WTC11 (cell line): ENCODE data around the gene ZNF414. TPM values are rescaled to one million over a fixed set of nuclear protein-coding genes. Genes with fewer than 3 reads are reported as not detected.
"Not testable (repeated sequence)": the region's sequence is repeated elsewhere in the genome, so short reads cannot be mapped to it uniquely, and the experiment has no call there.

Source experiments
- ATAC-seq: fragments of 200-7000 bp; cut with Tn5 transposase; 2 replicates; pipeline ENCODE4 v1.10.0; 2021; ENCODE audit warnings: mild to moderate bottlenecking, moderate library complexity
- CTCF ChIA-PET: fragments of 300-600 bp; sonication (Branson Sonifier 250); formaldehyde crosslinking; loops from one replicate; lab custom pipeline; 2021; ENCODE audit warnings: antibody characterized with exemption; lab: Charles Lee
- POLR2A ChIA-PET: fragments of 350-600 bp; sonication (Branson Sonifier 250); formaldehyde crosslinking; loops from one replicate; lab custom pipeline; 2021; ENCODE audit warnings: antibody characterized with exemption; lab: Charles Lee
- DNase-seq: peaks from one replicate; pipeline ENCODE4 v3.0.0; 2021; ENCODE audit warnings: low spot score
- H3K27ac Mint-ChIP-seq: 2 replicates; pipeline ENCODE4 v1.8.0; 2021; ENCODE audit warnings: mixed read lengths
- H3K27me3 Mint-ChIP-seq: 2 replicates; pipeline ENCODE4 v1.8.0; 2021; ENCODE audit warnings: low read depth, mild to moderate bottlenecking, moderate library complexity, mixed read lengths
- H3K36me3 Mint-ChIP-seq: 2 replicates; pipeline ENCODE4 v1.8.0; 2021; ENCODE audit warnings: mixed read lengths
- H3K4me1 Mint-ChIP-seq: 2 replicates; pipeline ENCODE4 v1.8.0; 2022; ENCODE audit warnings: mixed read lengths
- H3K4me3 Mint-ChIP-seq: 2 replicates; pipeline ENCODE4 v1.8.0; 2021; ENCODE audit warnings: mild to moderate bottlenecking, moderate library complexity, mixed read lengths
- H3K9me3 Mint-ChIP-seq: 2 replicates; pipeline ENCODE4 v1.8.0; 2021; ENCODE audit warnings: mixed read lengths
- CBFB ChIP-seq: sonication (generic); formaldehyde crosslinking; IDR thresholded peaks from 2 replicates; pipeline ENCODE4 v1.8.1; 2022; ENCODE audit warnings: mild to moderate bottlenecking, low read depth, missing genetic modification reagents
- ESRRA ChIP-seq: sonication (generic); formaldehyde crosslinking; IDR thresholded peaks from 2 replicates; pipeline ENCODE4 v1.8.1; 2022; ENCODE audit warnings: mild to moderate bottlenecking, missing genetic modification reagents, borderline replicate concordance
- GTF2I ChIP-seq: fragments of 250-450 bp; sonication (Bioruptor Pico); conservative IDR thresholded peaks from 2 replicates; pipeline ENCODE4 v1.4.0; 2021; ENCODE audit warnings: mild to moderate bottlenecking
- NR3C1 ChIP-seq: sonication (generic); formaldehyde crosslinking; conservative IDR thresholded peaks from 2 replicates; pipeline ENCODE4 v1.8.1; 2023; ENCODE audit warnings: low read depth, mild to moderate bottlenecking, missing genetic modification reagents
- OVOL2 ChIP-seq: fragments of 250-450 bp; sonication (Bioruptor Pico); IDR thresholded peaks from 2 replicates; pipeline ENCODE4 v1.9.0; 2021; ENCODE audit warnings: mild to moderate bottlenecking, borderline replicate concordance
- SP1 ChIP-seq: sonication (generic); formaldehyde crosslinking; conservative IDR thresholded peaks from 2 replicates; pipeline ENCODE4 v1.8.1; 2022; ENCODE audit warnings: missing genetic modification reagents
- ZNF121 ChIP-seq: sonication (generic); formaldehyde crosslinking; IDR thresholded peaks from 2 replicates; pipeline ENCODE4 v1.8.0; 2023; ENCODE audit warnings: missing genetic modification reagents
- ZNF396 ChIP-seq: fragments of 250-450 bp; sonication (Bioruptor Pico); IDR thresholded peaks from 2 replicates; pipeline ENCODE4 v1.8.0; 2021; ENCODE audit warnings: mild to moderate bottlenecking, moderate library complexity, borderline replicate concordance
- total RNA-seq: library from RNA; stranded (reverse); gene quantifications from 3 replicates; pipeline ENCODE4 v1.2.3, GENCODE V29; 2021
- TF ChIP-seq, protein P1 (sequence below): sonication (generic); formaldehyde crosslinking; IDR thresholded peaks from 2 replicates; pipeline ENCODE4 v1.8.1; 2023; ENCODE audit warnings: mild to moderate bottlenecking, missing genetic modification reagents, moderate library complexity
- TF ChIP-seq, protein P2 (sequence below): sonication (generic); formaldehyde crosslinking; conservative IDR thresholded peaks from 2 replicates; pipeline ENCODE4 v1.8.1; 2023; ENCODE audit warnings: mild to moderate bottlenecking, low read depth, missing genetic modification reagents, moderate library complexity
- TF ChIP-seq, protein P3 (sequence below): sonication (generic); formaldehyde crosslinking; IDR thresholded peaks from 2 replicates; pipeline ENCODE4 v1.8.0; 2022; ENCODE audit warnings: missing genetic modification reagents

ZNF414 gene
- total RNA-seq, 1 experiment from 2014 or later = 38.2 TPM

DNA sequence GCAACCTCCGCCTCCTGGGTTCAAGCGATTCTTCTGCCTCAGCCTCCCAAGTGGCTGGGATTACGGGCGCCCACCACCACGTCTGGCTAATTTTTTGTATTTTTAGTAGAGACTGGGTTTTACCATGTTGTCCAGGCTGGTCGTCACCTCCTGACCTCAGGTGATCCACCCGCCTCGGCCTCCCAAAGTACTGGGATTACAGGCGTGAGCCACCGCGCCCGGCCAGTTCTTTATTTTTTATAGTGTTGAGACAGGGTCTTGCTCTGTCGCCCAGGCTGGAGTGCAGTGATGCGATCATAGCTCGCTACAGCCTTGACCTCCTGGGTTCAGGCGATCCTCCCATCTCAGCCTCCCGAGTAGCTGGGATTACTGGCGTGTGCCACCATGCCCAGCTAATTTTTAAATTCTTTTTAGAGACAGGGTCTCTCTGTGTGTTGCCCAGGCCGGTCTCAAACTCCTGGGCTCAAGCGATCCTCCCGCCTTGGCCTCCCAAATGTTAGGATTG is 590 bp upstream of the ZNF414 start:
- H3K27me3 Mint-ChIP-seq, H3K36me3 Mint-ChIP-seq, ATAC-seq, DNase-seq, H3K27ac Mint-ChIP-seq, H3K9me3 Mint-ChIP-seq: not testable (repeated sequence)
- ChIA-PET POLR2A (interaction anchor here (0.6 to 2.3 kb wide), 8 partner anchors 9 to 174 kb away, joined by 3 to 28 read pairs (median 4); partner anchors contain the start of genes HNRNPM and RAB11B), CTCF (interaction anchor here (0.5 to 2.9 kb wide), 17 partner anchors 9 to 1255 kb away, joined by 3 to 75 read pairs (median 4); partner anchors contain the start of genes MARCHF2, MYO1F and RAB11B)
- peak; percentile 53; the same call in 1 of the 2 replicates for TF ChIP-seq ZNF121 (CRISPR knock-in tag)
- peaks cover 16% of the 10 kb centered on the region for H3K4me1 Mint-ChIP-seq
- H3K4me3 Mint-ChIP-seq = peak overlapping the region; percentile 86

DNA sequence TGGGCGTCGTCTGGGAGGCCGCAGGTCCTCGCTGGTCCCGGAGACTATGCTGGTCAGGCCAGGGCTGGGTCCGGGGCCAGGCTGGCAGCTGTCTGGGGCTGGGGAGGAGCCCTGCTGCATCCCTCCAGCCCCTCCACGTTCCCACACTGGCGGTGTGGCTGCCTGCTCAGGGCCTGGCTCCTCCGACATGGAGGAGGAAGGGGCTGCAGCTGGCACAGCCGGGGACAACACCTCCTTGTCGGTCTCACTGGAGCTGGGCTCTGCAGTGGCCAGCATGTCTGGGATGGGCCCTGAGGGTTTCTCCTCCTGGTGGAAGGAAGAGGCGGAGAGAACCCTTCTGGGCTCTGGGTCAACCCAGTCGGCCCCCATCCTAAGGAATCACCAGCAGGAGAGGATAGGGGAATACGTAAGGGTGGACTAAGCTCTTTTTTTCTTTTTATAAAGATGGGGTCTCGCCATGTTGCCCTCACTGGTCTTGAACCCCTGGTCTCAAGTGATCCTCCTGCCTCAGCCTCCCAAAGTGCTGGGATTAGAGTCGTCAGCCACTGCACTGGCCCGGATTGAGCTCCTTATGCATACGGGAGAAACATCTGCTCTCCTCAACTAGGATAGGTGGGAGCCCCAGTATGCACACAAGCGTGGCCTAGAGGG is 806 bp downstream of the ZNF414 start:
- peaks cover 4% of the 10 kb centered on the region; the same call in 1 of the 2 replicates for H3K27me3 Mint-ChIP-seq
- no peaks in the 10 kb centered on the region for H3K9me3 Mint-ChIP-seq
- H3K4me1 Mint-ChIP-seq = peaks cover 16% of the 10 kb centered on the region
- H3K27ac Mint-ChIP-seq = peak overlapping the region; percentile 100
- CTCF ChIA-PET = interaction anchor here (0.7 to 2.9 kb wide), 21 partner anchors 8 to 354 kb away, joined by 3 to 75 read pairs (median 4); partner anchors contain the start of genes MARCHF2, MYO1F and RAB11B
- 0 out of 2 replicates have a peak, but pooled peaks have one; percentile 25 for TF ChIP-seq GTF2I (CRISPR knock-in tag)
- peak; percentile 80 for TF ChIP-seq ZNF121 (CRISPR knock-in tag)
- no peak for TF ChIP-seq ESRRA (CRISPR knock-in tag)
- TF ChIP-seq OVOL2 (CRISPR knock-in tag) = no peak
- no peak for TF ChIP-seq CBFB (CRISPR knock-in tag)
- DNase-seq (no peak), ATAC-seq (no peak)
- peaks cover 4% of the 10 kb centered on the region; the same call in 1 of the 2 replicates for H3K36me3 Mint-ChIP-seq
- POLR2A ChIA-PET = interaction anchor here (0.6 to 2.3 kb wide), 17 partner anchors 7 to 178 kb away, joined by 3 to 28 read pairs (median 3); partner anchors contain the start of gene RAB11B
- H3K4me3 Mint-ChIP-seq = peak overlapping the region; percentile 86

DNA sequence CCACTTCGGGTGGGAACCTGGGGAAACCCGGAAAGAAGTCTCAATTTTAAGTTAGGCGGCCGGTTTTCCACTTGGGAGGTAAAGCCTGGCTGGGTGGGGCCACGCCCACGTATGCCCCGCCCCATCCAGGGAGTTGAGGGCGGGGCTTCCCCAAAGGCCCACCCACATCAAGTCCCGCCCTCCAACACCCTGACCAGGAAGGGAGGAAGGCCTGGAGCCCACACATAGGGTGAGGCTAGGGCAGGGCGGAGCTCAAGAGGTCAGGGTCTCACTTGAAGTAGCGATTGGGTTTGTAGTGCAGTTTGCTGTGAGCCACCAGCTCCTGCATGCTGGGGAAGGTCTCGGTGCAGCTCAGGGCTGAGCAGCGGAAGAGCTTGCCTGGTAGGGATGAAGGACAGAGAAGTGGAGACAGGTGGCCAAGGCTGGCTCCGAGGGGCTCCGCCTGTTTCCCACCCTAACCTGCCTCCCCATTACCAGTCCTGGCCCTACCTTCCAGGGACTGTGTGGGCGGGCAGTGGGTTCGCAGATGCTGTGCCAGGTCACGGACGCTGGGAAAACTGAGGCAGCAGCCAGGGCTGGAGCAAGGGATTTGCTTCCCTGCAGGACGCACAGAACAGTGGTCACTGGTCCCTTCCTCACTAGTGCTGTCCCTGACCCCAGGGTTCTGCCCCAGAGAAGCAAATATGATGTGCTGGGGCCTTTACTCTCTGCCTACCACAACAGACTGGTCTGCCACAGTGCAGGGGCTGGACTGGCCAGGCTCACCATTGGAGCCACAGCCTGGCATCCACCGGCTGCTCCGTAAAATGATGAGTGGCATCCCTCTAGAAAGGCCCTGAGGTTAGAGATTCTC is 1.6 kb downstream of the ZNF414 start:
- DNase-seq = peak; percentile 68
- Mint-ChIP-seq H3K36me3 (peaks cover 4% of the 10 kb centered on the region; the same call in 1 of the 2 replicates), H3K4me1 (peaks cover 12% of the 10 kb centered on the region)

More for the DNA sequence above, 1.6 kb downstream of the ZNF414 start:
- no peak for TF ChIP-seq ZNF396 (CRISPR knock-in tag)
- 0 out of 2 replicates have a peak, but pooled peaks have one; percentile 45 for TF ChIP-seq SP1 (CRISPR knock-in tag)
- TF ChIP-seq, protein P1, sequence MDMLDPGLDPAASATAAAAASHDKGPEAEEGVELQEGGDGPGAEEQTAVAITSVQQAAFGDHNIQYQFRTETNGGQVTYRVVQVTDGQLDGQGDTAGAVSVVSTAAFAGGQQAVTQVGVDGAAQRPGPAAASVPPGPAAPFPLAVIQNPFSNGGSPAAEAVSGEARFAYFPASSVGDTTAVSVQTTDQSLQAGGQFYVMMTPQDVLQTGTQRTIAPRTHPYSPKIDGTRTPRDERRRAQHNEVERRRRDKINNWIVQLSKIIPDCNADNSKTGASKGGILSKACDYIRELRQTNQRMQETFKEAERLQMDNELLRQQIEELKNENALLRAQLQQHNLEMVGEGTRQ (CRISPR knock-in tag) = no peak
- TF ChIP-seq NR3C1 (CRISPR knock-in tag) = no peak
- TF ChIP-seq, protein P2, sequence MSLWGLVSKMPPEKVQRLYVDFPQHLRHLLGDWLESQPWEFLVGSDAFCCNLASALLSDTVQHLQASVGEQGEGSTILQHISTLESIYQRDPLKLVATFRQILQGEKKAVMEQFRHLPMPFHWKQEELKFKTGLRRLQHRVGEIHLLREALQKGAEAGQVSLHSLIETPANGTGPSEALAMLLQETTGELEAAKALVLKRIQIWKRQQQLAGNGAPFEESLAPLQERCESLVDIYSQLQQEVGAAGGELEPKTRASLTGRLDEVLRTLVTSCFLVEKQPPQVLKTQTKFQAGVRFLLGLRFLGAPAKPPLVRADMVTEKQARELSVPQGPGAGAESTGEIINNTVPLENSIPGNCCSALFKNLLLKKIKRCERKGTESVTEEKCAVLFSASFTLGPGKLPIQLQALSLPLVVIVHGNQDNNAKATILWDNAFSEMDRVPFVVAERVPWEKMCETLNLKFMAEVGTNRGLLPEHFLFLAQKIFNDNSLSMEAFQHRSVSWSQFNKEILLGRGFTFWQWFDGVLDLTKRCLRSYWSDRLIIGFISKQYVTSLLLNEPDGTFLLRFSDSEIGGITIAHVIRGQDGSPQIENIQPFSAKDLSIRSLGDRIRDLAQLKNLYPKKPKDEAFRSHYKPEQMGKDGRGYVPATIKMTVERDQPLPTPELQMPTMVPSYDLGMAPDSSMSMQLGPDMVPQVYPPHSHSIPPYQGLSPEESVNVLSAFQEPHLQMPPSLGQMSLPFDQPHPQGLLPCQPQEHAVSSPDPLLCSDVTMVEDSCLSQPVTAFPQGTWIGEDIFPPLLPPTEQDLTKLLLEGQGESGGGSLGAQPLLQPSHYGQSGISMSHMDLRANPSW (CRISPR knock-in tag) = no peak
- TF ChIP-seq, protein P3, sequence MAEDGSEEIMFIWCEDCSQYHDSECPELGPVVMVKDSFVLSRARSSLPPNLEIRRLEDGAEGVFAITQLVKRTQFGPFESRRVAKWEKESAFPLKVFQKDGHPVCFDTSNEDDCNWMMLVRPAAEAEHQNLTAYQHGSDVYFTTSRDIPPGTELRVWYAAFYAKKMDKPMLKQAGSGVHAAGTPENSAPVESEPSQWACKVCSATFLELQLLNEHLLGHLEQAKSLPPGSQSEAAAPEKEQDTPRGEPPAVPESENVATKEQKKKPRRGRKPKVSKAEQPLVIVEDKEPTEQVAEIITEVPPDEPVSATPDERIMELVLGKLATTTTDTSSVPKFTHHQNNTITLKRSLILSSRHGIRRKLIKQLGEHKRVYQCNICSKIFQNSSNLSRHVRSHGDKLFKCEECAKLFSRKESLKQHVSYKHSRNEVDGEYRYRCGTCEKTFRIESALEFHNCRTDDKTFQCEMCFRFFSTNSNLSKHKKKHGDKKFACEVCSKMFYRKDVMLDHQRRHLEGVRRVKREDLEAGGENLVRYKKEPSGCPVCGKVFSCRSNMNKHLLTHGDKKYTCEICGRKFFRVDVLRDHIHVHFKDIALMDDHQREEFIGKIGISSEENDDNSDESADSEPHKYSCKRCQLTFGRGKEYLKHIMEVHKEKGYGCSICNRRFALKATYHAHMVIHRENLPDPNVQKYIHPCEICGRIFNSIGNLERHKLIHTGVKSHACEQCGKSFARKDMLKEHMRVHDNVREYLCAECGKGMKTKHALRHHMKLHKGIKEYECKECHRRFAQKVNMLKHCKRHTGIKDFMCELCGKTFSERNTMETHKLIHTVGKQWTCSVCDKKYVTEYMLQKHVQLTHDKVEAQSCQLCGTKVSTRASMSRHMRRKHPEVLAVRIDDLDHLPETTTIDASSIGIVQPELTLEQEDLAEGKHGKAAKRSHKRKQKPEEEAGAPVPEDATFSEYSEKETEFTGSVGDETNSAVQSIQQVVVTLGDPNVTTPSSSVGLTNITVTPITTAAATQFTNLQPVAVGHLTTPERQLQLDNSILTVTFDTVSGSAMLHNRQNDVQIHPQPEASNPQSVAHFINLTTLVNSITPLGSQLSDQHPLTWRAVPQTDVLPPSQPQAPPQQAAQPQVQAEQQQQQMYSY = no peak
- H3K9me3 Mint-ChIP-seq = no peaks in the 10 kb centered on the region
- ChIA-PET POLR2A (interaction anchor here (0.6 to 2.3 kb wide), 3 partner anchors 13 to 64 kb away, joined by 3 to 28 read pairs (median 5); no protein-coding TSS in a partner anchor), CTCF (interaction anchor here (0.6 to 2.9 kb wide), 8 partner anchors 9 to 159 kb away, joined by 3 to 75 read pairs (median 12); partner anchors contain the start of genes MARCHF2 and MYO1F)
- peak overlapping the region; percentile 98 for H3K27ac Mint-ChIP-seq
- peak; percentile 57 for ATAC-seq
- H3K27me3 Mint-ChIP-seq = peaks cover 4% of the 10 kb centered on the region; the same call in 1 of the 2 replicates
- peak overlapping the region; percentile 64 for H3K4me3 Mint-ChIP-seq
